SU-DHL-6 (cell line): ENCODE measurements around the gene SUMF1.

Experiments
- EZH2phosphoT487 ChIP-seq: fragments of 200-600 bp; sonication (generic), shearing (Covaris generic); conservative IDR thresholded peaks from 2 replicates; pipeline ENCODE4 v1.6.1; 2018; ENCODE audit warnings: mild to moderate bottlenecking, antibody characterized with exemption, low read length, moderate library complexity, mixed read lengths
- TF ChIP-seq, protein P1 (sequence below): fragments of 200-600 bp; sonication (generic); IDR thresholded peaks from one replicate; pipeline ENCODE4 v1.5.1; 2017; ENCODE audit warnings: antibody characterized with exemption, mild to moderate bottlenecking, low read length, moderate library complexity; ENCODE audit not compliant: insufficient read depth, poor library complexity, severe bottlenecking

DNA sequence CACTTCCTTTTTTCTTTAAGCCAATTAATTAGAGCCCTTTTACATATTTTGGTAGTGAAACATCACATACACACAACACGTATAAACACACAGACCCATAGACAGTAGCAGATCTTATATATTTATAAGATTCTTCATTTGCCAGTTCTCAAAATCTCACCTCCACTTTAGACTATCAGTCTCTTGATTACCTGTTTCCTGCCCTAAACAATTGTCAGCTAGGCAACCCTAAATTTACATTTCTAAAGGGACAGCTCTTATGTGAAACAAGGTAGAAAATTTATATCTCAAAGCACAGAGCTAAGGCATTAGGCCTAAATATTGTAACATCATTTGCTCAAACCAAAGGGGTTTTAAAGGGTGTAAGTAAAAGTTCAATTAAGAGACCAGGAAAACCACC is 135.0 kb downstream of the SUMF1 start:
- TF ChIP-seq, protein P1, sequence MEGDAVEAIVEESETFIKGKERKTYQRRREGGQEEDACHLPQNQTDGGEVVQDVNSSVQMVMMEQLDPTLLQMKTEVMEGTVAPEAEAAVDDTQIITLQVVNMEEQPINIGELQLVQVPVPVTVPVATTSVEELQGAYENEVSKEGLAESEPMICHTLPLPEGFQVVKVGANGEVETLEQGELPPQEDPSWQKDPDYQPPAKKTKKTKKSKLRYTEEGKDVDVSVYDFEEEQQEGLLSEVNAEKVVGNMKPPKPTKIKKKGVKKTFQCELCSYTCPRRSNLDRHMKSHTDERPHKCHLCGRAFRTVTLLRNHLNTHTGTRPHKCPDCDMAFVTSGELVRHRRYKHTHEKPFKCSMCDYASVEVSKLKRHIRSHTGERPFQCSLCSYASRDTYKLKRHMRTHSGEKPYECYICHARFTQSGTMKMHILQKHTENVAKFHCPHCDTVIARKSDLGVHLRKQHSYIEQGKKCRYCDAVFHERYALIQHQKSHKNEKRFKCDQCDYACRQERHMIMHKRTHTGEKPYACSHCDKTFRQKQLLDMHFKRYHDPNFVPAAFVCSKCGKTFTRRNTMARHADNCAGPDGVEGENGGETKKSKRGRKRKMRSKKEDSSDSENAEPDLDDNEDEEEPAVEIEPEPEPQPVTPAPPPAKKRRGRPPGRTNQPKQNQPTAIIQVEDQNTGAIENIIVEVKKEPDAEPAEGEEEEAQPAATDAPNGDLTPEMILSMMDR: no peak
- no peak for TF ChIP-seq EZH2phosphoT487
